CD14-positive monocyte (primary cell): ENCODE results near the gene TMEM236. TPM values are rescaled to one million over a fixed set of nuclear protein-coding genes. Genes with fewer than 3 reads are reported as not detected.

Experiments used
- DNase-seq, 3 donors: peaks; one replicate each; pipeline ENCODE4 v3.0.0-alpha.2; 2011 to 2022
- H2AFZ ChIP-seq: 2 replicates; pipeline ENCODE4 v1.6.0; 2012; ENCODE audit warnings: mild to moderate bottlenecking, low read depth, low read length, inconsistent platforms; ENCODE audit not compliant: insufficient read depth, poor library complexity, severe bottlenecking
- H3K27ac ChIP-seq, 2 donors: 1 replicate in 1 of 2; 2 replicates in 1 of 2; pipeline ENCODE4 v1.5.1; 2012 to 2013; ENCODE audit warnings: low read length in 2 of 2, control low read depth in 1 of 2, inconsistent platforms in 1 of 2, low read depth in 1 of 2, mild to moderate bottlenecking in 1 of 2
- H3K27me3 ChIP-seq, 2 donors: one replicate each; pipeline versions ENCODE4 v1.6.0 to v1.6.1; 2011 to 2013; ENCODE audit warnings: low read length in 2 of 2; ENCODE audit not compliant: control insufficient read depth in 2 of 2, insufficient read depth in 2 of 2
- H3K36me3 ChIP-seq, 2 donors: replicated peaks in 1 of 2; 1 replicate in 1 of 2; 2 replicates in 1 of 2; pipeline versions ENCODE4 v1.5.1 to v1.6.1; 2012 to 2013; ENCODE audit warnings: low read length in 2 of 2, control low read depth in 1 of 2, inconsistent platforms in 1 of 2, mild to moderate bottlenecking in 1 of 2; ENCODE audit not compliant: insufficient read depth in 2 of 2, control insufficient read depth in 1 of 2
- H3K4me1 ChIP-seq, 2 donors: 1 replicate in 1 of 2; 2 replicates in 1 of 2; pipeline versions ENCODE4 v1.5.1 to v1.6.1; 2012 to 2013; ENCODE audit warnings: low read length in 2 of 2, control low read depth in 1 of 2, inconsistent platforms in 1 of 2, mild to moderate bottlenecking in 1 of 2, moderate library complexity in 1 of 2; ENCODE audit not compliant: insufficient read depth in 2 of 2, control insufficient read depth in 1 of 2
- H3K4me2 ChIP-seq: replicated peaks from 2 replicates; pipeline ENCODE3; 2012; ENCODE audit warnings: low read length, moderate library complexity, mild to moderate bottlenecking; ENCODE audit not compliant: poor library complexity, severe bottlenecking; ENCODE audit errors: extremely low read depth
- H3K4me3 ChIP-seq, 3 experiments: fragments of 200-600 bp in 1 of 3; sonication (generic) in 1 of 3; replicated peaks in 1 of 3; 1 replicate in 2 of 3; 2 replicates in 1 of 3; pipeline ENCODE4 v1.5.1; 2011 to 2013; ENCODE audit warnings: low read length in 3 of 3, mild to moderate bottlenecking in 3 of 3, control low read depth in 2 of 3, low read depth in 2 of 3, inconsistent platforms in 1 of 3, moderate library complexity in 1 of 3
- H3K79me2 ChIP-seq: 2 replicates; pipeline ENCODE4 v1.6.0; 2012; ENCODE audit warnings: mild to moderate bottlenecking, control low read depth, inconsistent platforms, low read length, moderate library complexity; ENCODE audit not compliant: insufficient read depth
- H3K9ac ChIP-seq: 2 replicates; pipeline ENCODE4 v1.6.0; 2017; ENCODE audit warnings: low read length, mild to moderate bottlenecking; ENCODE audit not compliant: insufficient read depth, poor library complexity, severe bottlenecking
- H3K9me3 ChIP-seq, 2 donors: replicated peaks in 1 of 2; 1 replicate in 1 of 2; 2 replicates in 1 of 2; pipeline versions ENCODE4 v1.5.1 to v1.6.1; 2012 to 2013; ENCODE audit warnings: low read length in 2 of 2, control low read depth in 1 of 2; ENCODE audit not compliant: control insufficient read depth in 1 of 2, insufficient read depth in 1 of 2
- H4K20me1 ChIP-seq: 2 replicates; pipeline ENCODE4 v1.6.0; 2012; ENCODE audit warnings: mild to moderate bottlenecking, low read length, control low read depth, moderate library complexity; ENCODE audit not compliant: insufficient read depth
- H3K27ac Mint-ChIP-seq, 7 donors: one replicate each; pipeline ENCODE4 v1.8.0; 2020; ENCODE audit warnings: mild to moderate bottlenecking in 7 of 7, mixed read lengths in 7 of 7, moderate library complexity in 6 of 7, inconsistent platforms in 2 of 7
- H3K27me3 Mint-ChIP-seq, 3 donors: one replicate each; pipeline ENCODE4 v1.8.0; 2021 to 2022; ENCODE audit warnings: low read depth in 3 of 3, mild to moderate bottlenecking in 3 of 3, mixed read lengths in 3 of 3, moderate library complexity in 3 of 3, inconsistent platforms in 1 of 3
- H3K36me3 Mint-ChIP-seq, 2 donors: one replicate each; pipeline ENCODE4 v1.8.0; 2020; ENCODE audit warnings: mixed read lengths in 2 of 2, inconsistent platforms in 1 of 2, mild to moderate bottlenecking in 1 of 2
- H3K4me1 Mint-ChIP-seq: one replicate; pipeline ENCODE4 v1.8.0; 2020; ENCODE audit warnings: mild to moderate bottlenecking, mixed read lengths
- H3K4me3 Mint-ChIP-seq, 2 donors: one replicate each; pipeline ENCODE4 v1.8.0; 2020; ENCODE audit warnings: mild to moderate bottlenecking in 2 of 2, mixed read lengths in 2 of 2, moderate library complexity in 1 of 2
- H3K9me3 Mint-ChIP-seq, 7 donors: one replicate each; pipeline ENCODE4 v1.8.0; 2020 to 2022; ENCODE audit warnings: mixed read lengths in 7 of 7, mild to moderate bottlenecking in 6 of 7, moderate library complexity in 6 of 7, inconsistent platforms in 2 of 7
- CTCF ChIP-seq: fragments of 200-600 bp; IDR thresholded peaks from one replicate; pipeline ENCODE4 v1.8.0; 2022; ENCODE audit warnings: antibody characterized with exemption, mild to moderate bottlenecking
- WGBS: methylation state at CpG from one replicate; pipeline ENCODE4 v1.1.5; 2013; ENCODE audit warnings: missing lambda C conversion rate; ENCODE audit not compliant: insufficient coverage; 5-methylcytosine and 5-hydroxymethylcytosine counted together
- intact Hi-C, 2 donors: fragments of 100-400 bp; cut with micrococcal nuclease; formaldehyde crosslinking; loops; one replicate each; pipeline versions ENCODE4 v1.15.0 to v1.15.1; 2023
- polyA plus RNA-seq, 3 donors: library from polyadenylated mRNA; depleted of rRNA in 1 of 3; unstranded in 2 of 3; stranded (reverse) in 1 of 3; fragments of 300-500 nt in 2 of 3; fragments of >200 nt in 1 of 3; fragmentation: Illumina TruSeq in 2 of 3; gene quantifications; 1 replicate in 2 of 3; 2 replicates in 1 of 3; pipeline ENCODE4 v1.2.3, GENCODE V29; 2012 to 2021

Gene TMEM236
- polyA plus RNA-seq, 3 donors: 0.08 TPM; not detected in 2

- H3K4me2 ChIP-seq: no peak overlapping the region
- Mint-ChIP-seq H3K36me3 (no peaks in the 10 kb centered on the region), H3K4me1 (peaks cover 16% of the 10 kb centered on the region), H3K27ac (no peak overlapping the region), H3K27me3 (peaks cover 0 to 2% (median 2%) of the 10 kb centered on the region in 3 donors), H3K4me3 (no peak overlapping the region), H3K9me3 (no peaks in the 10 kb centered on the region)
- no peak for DNase-seq
- H3K9me3 ChIP-seq: no peaks in the 10 kb centered on the region
- H3K4me3 ChIP-seq: no peak overlapping the region
- no peak overlapping the region for H2AFZ ChIP-seq
- no peaks in the 10 kb centered on the region for H3K27me3 ChIP-seq
- no peak for TF ChIP-seq CTCF
- H3K4me1 ChIP-seq: peaks cover 2 to 7% of the 10 kb centered on the region in 2 donors
- H3K27ac ChIP-seq: no peak overlapping the region
- no peak overlapping the region for H3K9ac ChIP-seq
- no peaks in the 10 kb centered on the region for H3K79me2 ChIP-seq
- 100% methylated on average over 3 of the region's 8 CpGs for WGBS
- intact Hi-C loops: no loop called here
- H4K20me1 ChIP-seq: no peaks in the 10 kb centered on the region
- H3K36me3 ChIP-seq: no peaks in the 10 kb centered on the region
Measured at GRCh38 chr10:17749890-17750289, 2.1 kb upstream of the TMEM236 start.

GRCh38 chr10:17756557-17757217 lies 4.7 kb downstream of the TMEM236 start:
- Mint-ChIP-seq H3K27me3 (no peaks in the 10 kb centered on the region), H3K27ac (peak overlapping the region in 3 of 7 donors; percentile 18 to 50 (median 28)), H3K4me1 (peaks cover 24% of the 10 kb centered on the region), H3K36me3 (no peaks in the 10 kb centered on the region), H3K9me3 (peaks cover 0 to 2% (median 0%) of the 10 kb centered on the region in 7 donors), H3K4me3 (peak overlapping the region; percentile 31 to 58)
- no peaks in the 10 kb centered on the region for H3K27me3 ChIP-seq
- H3K4me1 ChIP-seq: peaks cover 11 to 12% of the 10 kb centered on the region in 2 donors
- H3K27ac ChIP-seq: no peak overlapping the region
- DNase-seq: no peak
- H3K79me2 ChIP-seq: no peaks in the 10 kb centered on the region
- H3K9ac ChIP-seq: no peak overlapping the region
- no peaks in the 10 kb centered on the region for H3K9me3 ChIP-seq
- no peaks in the 10 kb centered on the region for H3K36me3 ChIP-seq
- 100% methylated on average over 3 of the region's 7 CpGs for WGBS
- intact Hi-C loops: no loop called here
- H2AFZ ChIP-seq: peak overlapping the region; percentile 66
- no peak for TF ChIP-seq CTCF
- H4K20me1 ChIP-seq: no peaks in the 10 kb centered on the region
- H3K4me3 ChIP-seq: peak overlapping the region in 2 of 3 experiments; percentile 12 to 57
- peak overlapping the region; percentile 61 for H3K4me2 ChIP-seq
